ENCODE measurements around the gene SKP1.

SKP1 gene

DNA sequence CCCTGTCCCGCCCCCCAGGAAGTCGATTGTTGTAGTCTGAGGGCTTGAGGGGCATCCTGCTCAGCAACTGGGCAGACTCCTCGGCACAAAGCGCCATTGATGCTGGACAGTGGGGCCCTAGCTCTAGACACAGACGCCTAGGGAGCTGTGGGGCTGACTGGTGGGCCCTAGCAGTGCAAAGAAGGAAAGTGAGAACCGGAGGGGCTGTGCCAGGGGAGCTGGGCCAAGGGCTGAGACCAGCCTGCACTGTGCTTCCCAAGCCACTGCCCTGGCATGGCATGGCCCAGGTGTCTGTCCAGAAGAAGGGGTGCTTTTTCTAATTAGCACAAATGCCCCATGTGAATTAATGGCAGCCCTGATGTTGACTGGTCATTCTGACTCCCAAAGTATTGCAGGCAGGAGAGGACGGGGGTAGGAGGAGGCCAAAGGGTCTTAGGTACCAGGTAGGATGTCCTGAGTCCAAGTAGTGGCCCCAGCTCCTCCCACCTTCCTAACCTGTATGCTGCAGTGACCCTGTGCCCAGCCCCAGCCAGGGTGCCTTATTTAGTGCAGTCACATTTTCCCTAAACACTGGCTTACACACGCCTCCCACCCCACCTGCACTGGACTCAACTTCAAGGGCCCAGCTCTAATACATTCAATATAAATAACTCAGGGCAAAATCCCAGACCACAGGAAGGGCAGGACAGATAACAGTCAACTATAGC is 46.4 kb downstream of the SKP1 start:
- DNase-seq (ENCODE audit: low read depth in 3 of 3): no peak

DNA sequence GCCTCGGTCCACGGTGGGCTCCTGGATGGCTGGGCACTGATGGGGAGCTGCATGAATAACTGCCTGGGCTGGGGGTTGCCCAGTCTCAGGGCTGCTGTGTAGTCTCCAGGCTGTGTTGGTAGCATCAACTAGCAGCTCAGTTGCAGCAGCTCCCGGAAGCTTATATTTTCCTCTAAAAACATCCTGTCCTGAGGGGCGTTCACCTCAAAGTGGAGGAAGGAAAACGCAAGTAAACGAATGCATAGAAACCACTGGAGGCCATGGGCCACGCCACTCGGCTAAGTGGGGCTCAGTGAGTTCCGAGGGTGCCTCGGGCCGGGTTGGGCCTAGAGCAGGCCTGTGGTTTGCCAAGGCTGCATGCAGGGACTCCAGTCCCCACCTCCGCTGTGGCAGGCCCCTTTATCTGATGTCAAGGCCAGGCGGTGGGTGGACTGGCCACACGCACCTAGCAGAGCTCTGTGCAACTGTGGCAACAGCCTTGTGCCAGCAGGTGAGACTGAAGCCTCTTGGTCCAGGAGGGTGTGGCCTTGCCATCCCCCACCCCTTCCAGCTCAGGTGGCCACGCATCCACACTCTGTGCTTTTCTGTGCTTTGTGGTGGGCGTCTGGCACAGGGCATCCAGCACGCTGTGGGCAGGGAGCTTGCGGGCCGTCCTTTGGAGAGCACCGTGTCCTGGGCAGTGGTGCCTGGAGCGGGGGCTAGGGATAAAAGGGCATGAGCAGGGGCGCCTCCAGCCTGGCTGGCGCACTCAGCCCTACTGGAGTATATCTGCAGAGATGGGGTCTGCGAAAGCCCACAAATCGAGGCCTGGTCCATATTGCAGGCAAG is 47.1 kb downstream of the SKP1 start:
- no peak for DNase-seq (ENCODE audit: low read depth in 3 of 3)

DNA sequence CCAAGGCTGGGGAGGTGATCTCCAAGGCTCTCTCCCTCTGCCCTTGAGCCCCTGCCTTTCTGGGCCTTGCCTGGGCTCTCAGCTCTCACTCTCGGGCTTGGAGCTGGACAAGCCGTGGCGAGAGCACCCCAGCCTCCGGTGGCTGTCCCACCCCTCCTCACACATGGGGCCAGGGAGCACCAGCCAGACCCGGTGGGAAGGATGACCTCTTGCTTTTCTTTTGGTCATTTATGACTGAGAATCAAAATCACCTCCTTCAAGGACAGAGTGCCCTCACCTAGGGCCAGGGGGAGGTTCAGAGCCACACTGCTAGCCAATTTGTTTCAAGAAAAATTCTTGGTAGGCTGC is 48.1 kb downstream of the SKP1 start:
- DNase-seq (ENCODE audit: low read depth in 3 of 3): no peak

DNA sequence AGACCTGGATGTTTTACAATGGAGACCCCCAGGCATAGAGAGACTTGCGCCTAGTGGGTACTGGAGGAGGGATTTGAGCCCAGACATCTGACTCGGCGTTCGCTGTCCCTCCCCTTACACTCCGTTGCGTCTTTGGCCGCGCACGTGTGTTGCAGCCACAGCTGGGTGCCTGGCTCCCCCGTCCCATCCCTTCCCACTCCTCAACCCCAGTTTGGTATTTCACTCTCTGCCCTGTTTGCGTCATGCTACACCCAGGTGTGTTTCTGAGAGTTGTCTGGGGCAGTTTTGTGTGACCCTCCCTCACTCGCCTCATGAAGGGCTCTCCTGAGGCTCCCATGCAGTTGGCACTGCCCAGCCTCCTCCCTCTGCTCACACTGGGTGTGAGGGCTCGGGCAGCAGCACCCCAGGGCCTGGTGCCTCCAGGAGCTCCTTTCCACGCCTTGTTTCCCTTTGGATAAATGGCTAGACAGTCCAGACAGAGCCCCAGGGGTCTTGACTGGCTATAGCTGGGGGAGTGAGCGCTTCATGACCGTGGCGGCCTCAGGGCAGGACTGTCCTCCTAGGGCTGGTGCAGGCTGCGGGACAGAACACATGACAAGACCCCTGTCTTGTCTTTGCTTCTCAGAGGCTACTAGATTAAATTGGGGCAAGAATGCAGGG is 48.6 kb downstream of the SKP1 start:
- DNase-seq (ENCODE audit: low read depth in 3 of 3): no peak

DNA sequence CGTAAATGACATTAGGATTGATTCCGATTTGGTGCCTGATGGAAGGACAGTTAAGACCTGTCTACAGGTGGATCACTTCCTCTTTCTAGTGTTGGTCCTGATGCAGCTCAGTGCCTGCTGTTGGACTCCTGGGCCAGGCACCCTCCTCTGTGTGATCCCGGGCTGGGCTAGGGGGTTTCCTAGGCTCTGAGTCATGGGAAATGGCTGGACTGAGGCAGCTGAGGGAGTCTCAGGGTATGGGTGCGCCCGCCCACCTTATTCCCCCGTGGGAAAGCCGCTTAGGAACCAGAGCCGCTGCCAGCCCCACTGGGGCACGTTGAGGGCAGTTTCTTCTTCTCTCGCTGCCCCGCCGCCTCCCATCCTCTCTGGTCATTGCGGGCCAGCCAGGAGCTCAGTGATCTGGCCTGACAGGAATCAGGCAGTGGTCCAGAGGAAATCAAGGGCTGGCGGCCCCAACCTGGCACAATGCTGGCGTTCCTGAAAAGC is 49.3 kb downstream of the SKP1 start:
- no peak for DNase-seq (ENCODE audit: low read depth in 3 of 3)

DNA sequence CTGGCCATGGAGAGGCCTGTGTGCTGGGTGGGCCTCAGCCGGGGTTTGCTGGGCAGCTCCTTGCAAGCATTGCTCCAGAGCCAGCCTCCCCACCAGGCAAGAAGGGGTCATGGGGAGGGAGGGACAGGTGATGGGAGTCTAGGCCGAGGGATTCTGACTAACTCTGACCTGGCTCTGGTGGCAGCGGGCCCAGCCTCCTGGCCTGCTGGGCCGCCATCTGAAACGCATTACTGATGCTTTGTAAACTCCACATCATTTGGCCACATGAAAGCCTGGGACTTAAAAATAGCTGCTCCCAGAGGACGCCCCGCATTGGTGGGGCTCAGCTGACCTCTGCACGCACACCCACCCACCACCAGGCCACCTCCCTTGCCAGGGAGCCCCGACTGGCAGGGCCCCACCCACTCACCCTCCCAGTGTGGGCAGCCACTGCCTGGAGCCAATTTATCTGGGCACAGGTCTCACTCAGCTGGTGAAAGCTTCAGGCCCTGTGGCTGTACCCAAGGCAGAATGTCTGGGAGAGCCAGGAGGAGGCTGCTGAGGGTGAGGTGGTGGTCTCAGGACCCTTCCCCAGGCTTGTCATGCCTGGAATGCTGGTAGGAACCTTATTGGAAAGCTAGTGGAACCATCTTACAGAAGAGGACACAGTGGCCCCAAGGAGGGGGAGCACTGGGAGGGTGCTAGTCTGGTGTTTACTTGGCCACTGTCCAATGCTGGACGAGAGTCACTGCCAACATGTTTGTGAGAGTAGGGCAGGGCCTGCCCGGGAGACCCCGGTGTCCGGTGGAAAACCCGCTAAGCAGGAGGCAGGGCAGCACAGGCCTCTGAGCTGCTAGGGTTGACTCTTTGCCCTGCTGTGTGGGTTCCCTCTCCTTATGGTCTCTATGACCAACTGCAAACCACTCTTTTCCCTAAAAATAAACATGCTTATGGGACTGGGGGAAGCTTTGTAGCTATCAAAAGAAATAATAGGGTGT is 51.4 kb downstream of the SKP1 start:
- no peak for DNase-seq (ENCODE audit: low read depth in 3 of 3)

- DNase-seq (ENCODE audit: low read depth in 3 of 3): no peak
Measured at GRCh38 chr5:134124289-134125038, 52.3 kb downstream of the SKP1 start.

- no peak for DNase-seq (ENCODE audit: low read depth in 3 of 3)
Measured at GRCh38 chr5:134123360-134123759, 53.4 kb downstream of the SKP1 start.

DNA sequence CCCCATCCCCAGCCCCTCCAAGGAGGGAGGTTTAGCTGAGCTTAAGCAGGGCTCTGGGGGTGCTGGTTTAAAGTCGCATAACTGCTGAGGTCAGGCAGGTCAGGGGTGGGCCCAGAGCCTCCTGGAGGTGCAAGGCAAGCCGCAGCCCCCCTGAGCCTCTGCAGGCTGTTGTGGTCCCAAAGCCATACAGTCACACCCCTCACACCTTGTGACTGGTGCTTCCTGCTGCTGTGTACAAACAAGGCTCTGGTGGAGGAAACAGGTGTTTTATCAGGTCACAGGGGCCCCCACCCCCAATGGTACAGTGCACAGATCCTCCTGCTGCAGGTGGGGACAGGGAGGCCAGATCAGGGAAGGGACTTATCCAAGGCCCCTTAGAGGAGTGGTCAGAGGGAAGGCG is 54.2 kb downstream of the SKP1 start:
- DNase-seq (ENCODE audit: low read depth in 3 of 3): no peak

- no peak for DNase-seq (ENCODE audit: low read depth in 3 of 3)
Measured at GRCh38 chr5:134120386-134121138, 56.2 kb downstream of the SKP1 start.

- no peak for DNase-seq (ENCODE audit: low read depth in 3 of 3)
Measured at GRCh38 chr5:134119720-134120119, 57.0 kb downstream of the SKP1 start.

- DNase-seq (ENCODE audit: low read depth in 3 of 3): no peak
Measured at GRCh38 chr5:134118212-134118835, 58.4 kb downstream of the SKP1 start.

- no peak for DNase-seq (ENCODE audit: low read depth in 3 of 3)
Measured at GRCh38 chr5:134116789-134117761, 59.7 kb downstream of the SKP1 start.

DNA sequence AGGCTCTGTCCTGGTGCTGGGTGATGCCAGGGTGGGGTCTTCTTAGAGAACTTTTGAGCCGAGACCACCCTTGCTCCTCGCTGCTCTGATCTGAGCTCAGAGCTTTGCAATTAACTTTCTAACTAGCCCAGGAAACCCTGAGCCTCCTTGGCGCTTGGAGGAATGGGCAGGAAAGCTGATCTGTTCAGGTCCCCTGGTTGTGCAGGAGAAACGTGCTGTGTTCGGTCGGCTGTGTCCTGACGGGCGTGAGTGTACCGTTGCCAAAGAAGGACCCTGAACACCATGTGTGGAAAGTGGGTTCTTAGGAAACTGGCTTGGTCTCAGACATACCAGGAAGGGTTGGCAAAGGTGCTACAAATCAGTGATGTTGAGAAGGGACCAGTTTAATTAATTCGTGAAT is 60.5 kb downstream of the SKP1 start:
- no peak for DNase-seq (ENCODE audit: low read depth in 3 of 3)

DNA sequence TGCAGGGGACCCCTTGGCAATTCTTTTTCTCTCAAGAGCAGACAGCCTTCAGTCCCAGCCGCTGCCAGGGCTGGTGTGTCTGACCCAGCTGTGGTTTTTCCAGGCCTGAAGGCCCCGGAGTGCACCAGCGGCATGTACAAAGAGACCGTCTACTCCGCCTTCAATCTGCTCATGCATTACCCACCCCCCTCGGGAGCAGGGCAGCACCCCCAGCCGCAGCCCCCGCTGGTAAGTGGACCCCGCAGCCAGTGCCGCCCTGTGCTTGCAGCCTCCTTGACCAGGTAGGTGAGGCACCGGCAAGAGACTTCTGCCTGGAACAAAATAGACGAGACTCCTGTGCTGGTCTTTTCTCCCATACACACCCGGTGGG is 61.0 kb downstream of the SKP1 start:
- DNase-seq (ENCODE audit: low read depth in 3 of 3): no peak

- DNase-seq (ENCODE audit: low read depth in 3 of 3): peak in 2 of 3 experiments; percentile 74 to 78
Measured at GRCh38 chr5:134114886-134115805, 61.6 kb downstream of the SKP1 start.
